Measurements from ENCODE around the gene FAM240A. TPM values are rescaled to one million over a fixed set of nuclear protein-coding genes. Genes with fewer than 3 reads are reported as not detected.

FAM240A gene
- total RNA-seq, 1 experiment from 2014 or later, result not detected

- DNase-seq (ENCODE audit: low read depth), result no peak
Measured at GRCh38 chr3:46619845-46620778, 7.8 kb downstream of the FAM240A start.

GRCh38 chr3:46624533-46624932 lies 12.2 kb downstream of the FAM240A start:
- no peak for DNase-seq (ENCODE audit: low read depth)

GRCh38 chr3:46624975-46625490 lies 12.7 kb downstream of the FAM240A start:
- DNase-seq (ENCODE audit: low read depth), result no peak

GRCh38 chr3:46626039-46626438 lies 13.7 kb downstream of the FAM240A start:
- DNase-seq (ENCODE audit: low read depth), result no peak

- DNase-seq (ENCODE audit: low read depth), result no peak
Measured at GRCh38 chr3:46627078-46627477, 14.8 kb downstream of the FAM240A start.

GRCh38 chr3:46628901-46629369 lies 16.6 kb downstream of the FAM240A start:
- DNase-seq (ENCODE audit: low read depth), result no peak

- no peak for DNase-seq (ENCODE audit: low read depth)
Measured at GRCh38 chr3:46629551-46630517, 17.5 kb downstream of the FAM240A start.

GRCh38 chr3:46632792-46633191 lies 20.5 kb downstream of the FAM240A start:
- no peak for DNase-seq (ENCODE audit: low read depth)

- no peak for DNase-seq (ENCODE audit: low read depth)
Measured at GRCh38 chr3:46634856-46635255, 22.5 kb downstream of the FAM240A start.

GRCh38 chr3:46639221-46639620 lies 26.9 kb downstream of the FAM240A start:
- DNase-seq (ENCODE audit: low read depth), result no peak

- no peak for DNase-seq (ENCODE audit: low read depth)
Measured at GRCh38 chr3:46640927-46641326, 28.6 kb downstream of the FAM240A start.

GRCh38 chr3:46642971-46643370 lies 30.6 kb downstream of the FAM240A start:
- no peak for DNase-seq (ENCODE audit: low read depth)

- DNase-seq (ENCODE audit: low read depth), result no peak
Measured at GRCh38 chr3:46643701-46644100, 31.4 kb downstream of the FAM240A start.

GRCh38 chr3:46646700-46647099 lies 34.4 kb downstream of the FAM240A start:
- peak; percentile 82 for DNase-seq (ENCODE audit: low read depth)

GRCh38 chr3:46648096-46648495 lies 35.8 kb downstream of the FAM240A start:
- DNase-seq (ENCODE audit: low read depth), result no peak

GRCh38 chr3:46649436-46649835 lies 37.1 kb downstream of the FAM240A start:
- peak; percentile 62 for DNase-seq (ENCODE audit: low read depth)

- DNase-seq (ENCODE audit: low read depth), result no peak
Measured at GRCh38 chr3:46651084-46651483, 38.8 kb downstream of the FAM240A start.

- DNase-seq (ENCODE audit: low read depth), result no peak
Measured at GRCh38 chr3:46655271-46655670, 42.9 kb downstream of the FAM240A start.

- DNase-seq (ENCODE audit: low read depth), result no peak
Measured at GRCh38 chr3:46656778-46657556, 44.6 kb downstream of the FAM240A start.

GRCh38 chr3:46659285-46659684 lies 47.0 kb downstream of the FAM240A start:
- DNase-seq (ENCODE audit: low read depth), result no peak

GRCh38 chr3:46660003-46660402 lies 47.7 kb downstream of the FAM240A start:
- peak; percentile 41 for DNase-seq (ENCODE audit: low read depth)
